Spleen (tissue), 7 donors: ENCODE measurements around the gene C4orf50.

Experiments
- CTCF ChIP-seq, 11 experiments: fragments of 200-600 bp in 7 of 11; fragments of 450-650 bp in 4 of 11; sonication (generic) in 4 of 11; IDR thresholded peaks in 8 of 11; conservative IDR thresholded peaks in 3 of 11; 1 replicate in 7 of 11; 2 replicates in 4 of 11; pipeline versions ENCODE4 v1.4.0 to v1.8.0; 2016 to 2021; ENCODE audit warnings: antibody characterized with exemption in 11 of 11, inconsistent platforms in 4 of 11, mild to moderate bottlenecking in 1 of 11
- POLR2A ChIP-seq, 3 donors: fragments of 450-650 bp; IDR thresholded peaks; one replicate each; pipeline ENCODE4 v1.5.1; 2017; ENCODE audit warnings: antibody characterized with exemption in 3 of 3, mild to moderate bottlenecking in 1 of 3
- donor health status: DM: no; HTN: no; CAD: no; lungs with moderate emphysema.
- donor health status: DM: no; HTN: no; CAD: no.
- donor health status: DM: no; HTN: no; CAD: no.

GRCh38 chr4:5980436-5981155 is 37.6 kb downstream of the C4orf50 start:
- TF ChIP-seq CTCF (IDR thresholded peaks at IDR 0.05 in 8 of 11, conservative IDR thresholded peaks at IDR 0.05 in 3 of 11) (no peak), POLR2A (IDR thresholded peaks at IDR 0.05) (no peak)
